ENCODE data around the gene WFDC8.
A peak's percentile ranks its signal among the peaks of the same experiment; 100 is the strongest.

WFDC8 gene

DNA sequence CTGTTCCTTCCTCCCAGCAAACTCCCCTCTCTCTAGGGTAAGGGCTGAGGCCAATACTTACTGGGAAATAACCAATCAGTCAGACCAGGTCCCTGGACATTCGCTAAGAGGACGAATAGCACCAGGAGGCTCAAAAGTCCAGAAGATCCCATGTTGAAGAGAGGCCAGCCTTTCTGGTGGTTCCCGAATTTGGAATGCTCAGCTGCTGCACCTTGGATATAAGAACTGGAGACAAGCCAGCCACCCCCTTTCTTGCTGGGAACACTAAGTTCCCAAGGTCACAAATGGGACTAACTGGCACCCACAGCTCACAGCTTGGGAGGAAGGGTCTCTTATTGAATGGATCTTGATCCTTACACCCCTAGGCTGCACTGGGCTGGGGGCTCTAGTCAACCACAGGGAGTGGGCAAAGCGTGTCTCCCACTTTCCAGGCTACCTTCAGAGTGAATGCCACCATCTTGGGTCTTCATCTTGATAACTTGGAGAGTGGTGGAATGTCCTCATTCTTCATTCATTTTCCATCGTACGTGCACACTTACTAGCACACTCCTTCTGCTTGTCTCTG is 31.8 kb downstream of the WFDC8 start, which contains the start of gene EPPIN:
TSS of gene EPPIN (minus strand) at position 196 of the 565 bp plus-strand sequence. CDS start at position 152, 44 bp downstream.
- DNase-seq: no peak

DNA sequence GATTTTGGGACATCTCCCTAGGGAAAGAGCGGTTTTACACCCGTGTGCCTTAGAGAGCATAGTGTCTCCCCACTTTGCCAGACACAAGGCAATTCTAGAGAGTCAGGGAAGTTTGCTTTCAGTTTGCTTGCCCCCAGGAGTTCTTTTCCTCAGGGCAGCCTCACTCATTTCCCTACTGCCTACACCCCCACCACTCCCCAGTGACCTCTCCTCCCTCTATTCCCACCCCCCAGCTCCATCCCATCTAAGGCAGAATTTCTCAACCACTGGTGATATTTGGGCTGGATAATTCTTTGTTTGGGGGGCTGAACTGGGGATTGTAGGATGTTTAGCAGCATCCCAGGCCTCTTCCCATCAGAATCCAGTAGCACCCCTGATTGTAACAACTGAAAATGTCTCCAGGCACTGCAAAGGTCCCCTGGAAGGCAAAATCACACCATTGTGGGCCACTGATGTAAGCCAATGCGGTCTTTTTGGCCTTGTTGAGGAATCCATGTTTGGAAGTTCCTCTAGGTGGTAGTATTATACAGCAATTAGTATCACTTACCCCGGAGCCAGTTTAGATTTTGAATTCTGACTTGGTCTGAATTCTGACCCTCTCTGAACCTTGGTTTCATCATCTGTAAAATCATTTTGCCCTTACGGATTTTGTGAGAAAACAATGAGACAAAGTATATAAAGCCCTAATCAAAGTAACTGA is 33.2 kb downstream of the WFDC8 start:
- DNase-seq: peak; percentile 23

GRCh38 chr20:45545351-45545750 is 33.7 kb downstream of the WFDC8 start:
- no peak for DNase-seq

- no peak for DNase-seq
Measured at GRCh38 chr20:45539382-45539781, 39.7 kb downstream of the WFDC8 start, which contains the start of gene WFDC6. Gene WFDC6 (minus strand): TSS chr20:45539482. CDS start chr20:45539407, 75 bp downstream.

DNA sequence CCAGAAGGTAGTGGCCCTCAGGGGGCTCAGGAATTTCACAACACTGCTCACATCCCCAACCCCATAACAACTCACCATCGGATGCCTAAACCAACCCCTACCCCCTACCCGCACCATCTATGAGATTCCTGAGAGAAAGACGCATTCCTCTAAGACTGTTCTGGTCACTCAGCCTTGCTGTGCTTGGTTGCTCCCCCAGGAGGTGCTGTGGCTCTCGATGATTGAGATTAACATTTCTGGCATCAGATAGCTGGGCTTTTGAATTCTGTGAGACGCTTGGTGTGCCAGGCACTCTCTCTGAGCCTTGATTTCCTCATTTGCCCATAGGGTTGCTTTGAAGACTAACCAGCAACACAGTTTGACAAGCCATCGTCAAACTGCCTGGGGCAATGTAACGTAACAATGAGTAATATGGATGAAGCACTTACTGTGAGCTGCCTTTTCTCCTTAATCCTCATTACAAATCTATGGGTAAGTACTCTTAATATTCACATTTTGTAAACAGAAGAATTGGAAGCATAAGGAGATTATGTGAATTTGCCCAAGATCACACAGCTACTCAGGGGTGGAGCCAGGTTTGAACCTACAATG is 40.8 kb downstream of the WFDC8 start:
- DNase-seq: no peak

DNA sequence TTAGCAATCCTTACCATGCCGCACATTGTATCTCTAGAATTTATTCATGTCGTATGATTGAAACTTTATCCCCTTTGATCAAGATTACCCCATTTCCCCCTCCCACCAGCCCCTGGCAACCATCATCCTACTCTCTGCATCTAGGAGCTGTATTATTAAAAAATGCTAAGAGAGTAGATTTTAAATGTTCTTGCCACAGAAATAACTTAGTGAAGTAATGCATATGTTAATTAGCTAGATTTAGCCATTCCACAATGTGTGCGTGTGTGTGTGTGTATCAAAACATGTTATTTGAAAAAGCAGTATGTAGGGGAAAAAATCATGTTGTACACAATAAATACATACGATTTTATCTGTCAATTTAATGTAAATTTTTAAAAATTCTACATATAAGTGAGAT is 51.8 kb downstream of the WFDC8 start:
- no peak for DNase-seq

GRCh38 chr20:45523821-45524220 is 55.3 kb downstream of the WFDC8 start:
- DNase-seq: no peak

- no peak for DNase-seq
Measured at GRCh38 chr20:45518282-45518681, 60.8 kb downstream of the WFDC8 start.

- DNase-seq: no peak
Measured at GRCh38 chr20:45515147-45515913, 63.8 kb downstream of the WFDC8 start, which contains the start of gene SPINT3. Gene SPINT3 (minus strand): TSS chr20:45515622. CDS start chr20:45515608, 14 bp downstream.

DNA sequence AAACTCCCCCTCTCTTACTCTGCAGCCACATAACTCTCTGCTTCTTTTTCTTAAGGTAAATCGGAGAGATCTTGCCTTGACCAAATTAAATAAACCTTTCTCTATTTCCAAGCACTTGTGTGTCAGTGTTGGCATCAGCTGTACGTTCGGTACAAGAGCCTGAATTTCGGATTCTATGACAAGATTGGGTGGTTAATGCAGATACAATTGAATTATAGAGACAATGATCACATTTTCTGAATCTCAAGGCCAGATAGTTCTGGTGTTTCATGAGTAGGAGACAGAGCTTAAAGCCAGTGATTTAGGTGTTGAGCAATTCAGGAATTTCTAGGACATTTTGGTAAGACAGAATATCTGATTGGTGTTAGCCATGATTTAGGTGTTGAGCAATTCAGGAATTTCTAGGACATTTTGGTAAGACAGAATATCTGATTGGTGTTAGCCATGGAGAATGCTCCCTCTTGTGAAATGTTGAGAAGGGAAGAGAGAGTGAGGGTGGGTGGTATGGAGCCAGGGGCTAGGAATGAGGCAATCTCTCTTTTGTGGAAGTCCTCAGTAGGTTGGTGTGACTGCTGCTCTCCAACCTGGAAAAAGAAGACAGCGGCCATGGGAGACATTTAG is 68.7 kb downstream of the WFDC8 start:
- no peak for DNase-seq

- DNase-seq: no peak
Measured at GRCh38 chr20:45509091-45509490, 70.0 kb downstream of the WFDC8 start.

DNA sequence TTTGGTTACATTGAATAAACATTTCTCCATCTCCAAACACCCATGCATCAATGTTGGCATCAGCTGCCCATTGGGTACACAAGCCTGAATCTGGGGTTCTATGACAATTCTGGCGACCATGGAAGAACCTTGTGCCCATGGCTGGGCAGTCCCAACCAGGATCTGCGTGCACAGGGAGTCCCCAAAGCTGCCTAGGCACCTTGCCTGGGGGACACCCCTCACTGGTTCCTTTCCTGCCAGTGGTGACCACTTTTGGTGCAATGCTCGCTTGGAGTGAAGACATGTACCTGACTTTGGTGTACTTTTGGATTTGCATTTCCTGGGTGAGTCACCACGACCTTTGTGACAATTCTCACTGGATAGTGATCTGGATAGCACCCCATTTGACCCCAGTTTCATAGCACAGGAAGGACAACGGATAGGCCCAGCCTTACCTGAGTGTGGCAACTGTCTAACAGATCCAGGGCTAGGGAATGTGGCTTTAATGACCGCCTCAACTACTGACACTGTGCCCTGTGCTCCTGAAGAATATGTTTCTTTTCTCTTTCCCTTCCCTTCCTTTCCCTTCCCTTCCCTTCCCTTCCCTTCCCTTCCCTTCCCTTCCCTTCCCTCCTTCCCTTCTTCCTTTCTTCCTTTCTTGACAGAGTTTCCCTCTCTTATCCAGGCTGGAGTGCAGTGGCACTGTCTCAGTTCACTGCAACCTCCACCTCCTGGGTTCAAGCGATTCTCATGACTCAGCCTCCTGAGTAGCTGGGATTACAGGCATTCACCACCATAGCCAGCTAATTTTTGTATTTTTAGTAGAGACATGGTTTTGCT is 70.8 kb downstream of the WFDC8 start:
- DNase-seq: no peak

DNA sequence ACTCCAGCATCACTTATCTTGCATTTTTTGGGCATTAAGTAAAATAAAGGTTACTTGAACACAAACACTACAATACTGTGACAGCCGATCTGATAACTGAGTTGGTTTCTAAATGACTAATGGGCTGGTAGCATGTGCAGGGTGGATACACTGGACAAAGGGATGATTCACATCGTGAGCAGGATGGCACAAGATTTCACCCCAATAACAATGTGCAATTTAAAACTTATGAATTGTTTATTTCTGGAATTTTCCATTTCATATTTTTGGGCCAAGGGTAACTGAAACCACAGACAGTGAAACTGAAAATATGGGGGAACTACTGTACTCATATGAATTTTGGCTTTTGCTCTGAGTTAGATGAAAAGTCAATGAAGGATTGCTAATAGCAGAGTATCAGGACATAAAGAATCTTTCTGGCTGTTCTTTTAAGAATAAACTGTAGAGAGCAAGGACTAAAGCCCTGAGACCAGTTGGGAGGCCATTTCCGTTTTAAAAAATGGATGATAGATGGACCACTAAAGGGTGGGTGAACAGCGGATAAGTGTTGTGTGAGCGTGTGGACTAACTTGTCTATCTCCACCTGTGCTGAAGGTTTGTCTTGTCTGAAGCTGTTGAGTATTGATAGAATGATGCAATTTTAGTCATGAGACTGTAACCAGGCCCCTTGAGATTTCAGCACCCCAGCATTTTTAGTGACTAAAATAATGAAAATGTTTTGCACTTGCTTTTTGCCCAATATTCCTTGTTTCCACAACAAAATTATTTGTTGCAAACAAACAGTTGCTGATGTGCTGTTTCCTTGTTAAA is 71.9 kb downstream of the WFDC8 start:
- DNase-seq: no peak

GRCh38 chr20:45506398-45506797 is 72.7 kb downstream of the WFDC8 start:
- DNase-seq: no peak

DNA sequence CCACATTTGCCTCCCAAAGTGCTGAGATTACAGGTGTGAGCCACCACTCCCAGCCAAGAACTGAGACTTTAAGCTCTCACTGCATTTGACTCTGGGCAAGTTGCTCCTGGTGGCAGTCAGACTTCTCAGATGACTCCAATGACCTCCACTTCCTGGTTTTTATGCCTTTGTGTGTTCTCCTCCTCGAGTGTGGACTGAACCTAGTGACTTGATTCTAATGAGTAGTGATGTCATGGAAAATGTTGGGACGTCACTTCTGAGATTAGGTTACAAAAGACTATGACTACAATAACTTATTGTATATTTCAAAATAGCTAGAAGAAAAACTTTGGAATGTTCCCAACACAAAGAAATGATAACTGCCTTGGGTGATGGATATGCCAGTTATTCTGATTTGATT is 75.7 kb downstream of the WFDC8 start:
- no peak for DNase-seq

GRCh38 chr20:45502561-45502960 is 76.5 kb downstream of the WFDC8 start:
- no peak for DNase-seq
